Right atrium auricular region (tissue), 2 donors: ENCODE measurements around the gene OSBPL8. TPM values are rescaled to one million over a fixed set of nuclear protein-coding genes. Genes with fewer than 3 reads are reported as not detected.

Experiments used
- DNase-seq: peaks from one replicate; pipeline ENCODE4 v3.0.0-alpha.2; 2019; ENCODE audit warnings: low spot score
- H3K27ac ChIP-seq, 2 donors: fragments of 200-600 bp; sonication (generic); 1 replicate in 1 of 2; 2 replicates in 1 of 2; pipeline ENCODE4 v1.5.1; 2016 to 2019
- H3K27me3 ChIP-seq, 2 donors: fragments of 200-600 bp; sonication (generic); one replicate each; pipeline versions ENCODE4 v1.5.1 to v1.6.0; 2017 to 2019
- H3K36me3 ChIP-seq: fragments of 200-600 bp; sonication (generic); one replicate; pipeline ENCODE4 v1.5.1; 2016
- H3K4me1 ChIP-seq, 2 donors: fragments of 200-600 bp; sonication (generic); one replicate each; pipeline versions ENCODE4 v1.5.1 to v1.6.0; 2017 to 2019
- H3K4me3 ChIP-seq, 2 donors: fragments of 200-600 bp; sonication (generic); 1 replicate in 1 of 2; 2 replicates in 1 of 2; pipeline ENCODE4 v1.5.1; 2017 to 2019; ENCODE audit warnings: mild to moderate bottlenecking in 1 of 2, moderate library complexity in 1 of 2
- H3K9me3 ChIP-seq, 2 donors: fragments of 200-600 bp; sonication (generic); one replicate each; pipeline ENCODE4 v1.5.1; 2019
- total RNA-seq, 2 donors: library from RNA; depleted of rRNA; stranded (reverse); fragments of >200 nt; gene quantifications; one replicate each; pipeline ENCODE4 v1.1.0, GENCODE V29; 2016
- TF ChIP-seq, protein P1 (sequence below), 2 donors: fragments of 200-600 bp; sonication (generic); IDR thresholded peaks; one replicate each; pipeline ENCODE4 v1.5.1; 2019; ENCODE audit warnings: antibody characterized with exemption in 2 of 2

OSBPL8 gene
- total RNA-seq, 2 donors from 2014 or later = 19.7 to 23.7 TPM

DNA sequence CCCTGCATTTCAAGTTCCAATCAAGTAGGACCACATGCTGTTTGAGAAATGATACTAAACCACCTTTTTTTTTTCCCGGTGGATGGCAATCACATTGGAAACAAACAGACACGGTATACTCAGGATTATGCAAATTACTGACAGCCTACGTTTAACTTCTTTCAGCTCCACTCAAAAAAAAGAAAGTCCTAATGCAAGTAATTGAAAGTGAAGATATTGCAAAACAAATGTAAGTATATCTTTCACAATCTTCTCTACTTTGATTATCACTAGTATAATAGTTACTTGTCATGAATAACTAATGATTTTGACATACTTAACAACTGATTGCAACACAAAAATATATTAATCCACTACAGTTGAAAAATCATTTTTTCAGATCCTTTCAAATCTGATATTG lies 2.6 kb upstream of the OSBPL8 start:
- Histone ChIP-seq H3K4me3 (no peak overlapping the region), H3K27me3 (no peaks in the 10 kb centered on the region), H3K27ac (no peak overlapping the region), H3K36me3 (no peaks in the 10 kb centered on the region), H3K4me1 (peaks cover 0 to 14% of the 10 kb centered on the region in 2 donors), H3K9me3 (no peaks in the 10 kb centered on the region)
- TF ChIP-seq, protein P1, sequence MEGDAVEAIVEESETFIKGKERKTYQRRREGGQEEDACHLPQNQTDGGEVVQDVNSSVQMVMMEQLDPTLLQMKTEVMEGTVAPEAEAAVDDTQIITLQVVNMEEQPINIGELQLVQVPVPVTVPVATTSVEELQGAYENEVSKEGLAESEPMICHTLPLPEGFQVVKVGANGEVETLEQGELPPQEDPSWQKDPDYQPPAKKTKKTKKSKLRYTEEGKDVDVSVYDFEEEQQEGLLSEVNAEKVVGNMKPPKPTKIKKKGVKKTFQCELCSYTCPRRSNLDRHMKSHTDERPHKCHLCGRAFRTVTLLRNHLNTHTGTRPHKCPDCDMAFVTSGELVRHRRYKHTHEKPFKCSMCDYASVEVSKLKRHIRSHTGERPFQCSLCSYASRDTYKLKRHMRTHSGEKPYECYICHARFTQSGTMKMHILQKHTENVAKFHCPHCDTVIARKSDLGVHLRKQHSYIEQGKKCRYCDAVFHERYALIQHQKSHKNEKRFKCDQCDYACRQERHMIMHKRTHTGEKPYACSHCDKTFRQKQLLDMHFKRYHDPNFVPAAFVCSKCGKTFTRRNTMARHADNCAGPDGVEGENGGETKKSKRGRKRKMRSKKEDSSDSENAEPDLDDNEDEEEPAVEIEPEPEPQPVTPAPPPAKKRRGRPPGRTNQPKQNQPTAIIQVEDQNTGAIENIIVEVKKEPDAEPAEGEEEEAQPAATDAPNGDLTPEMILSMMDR (IDR thresholded peaks at IDR 0.05) = no peak
- no peak for DNase-seq

DNA sequence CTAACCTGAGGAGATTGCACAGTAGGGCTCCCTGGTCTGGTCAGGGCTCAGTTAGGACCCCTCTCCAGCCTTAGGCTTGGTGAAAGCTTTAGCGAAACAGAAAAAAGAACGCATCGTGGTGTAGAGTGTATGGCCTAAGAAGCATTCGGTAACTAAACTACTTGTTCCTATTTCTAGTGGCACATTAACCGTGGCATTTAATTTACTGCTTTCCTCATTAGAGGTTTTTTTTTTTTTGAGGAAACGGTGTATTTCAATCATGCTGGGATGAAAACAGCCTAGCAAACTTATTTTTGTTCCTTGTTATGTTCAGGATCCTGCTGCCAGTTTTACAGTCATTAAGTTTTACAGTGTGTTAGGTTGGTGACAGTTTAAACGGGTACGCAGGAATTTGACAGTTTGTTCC lies 518 bp upstream of the OSBPL8 start:
- TF ChIP-seq, protein P1 (IDR thresholded peaks at IDR 0.05) = no peak
- no peaks in the 10 kb centered on the region for H3K9me3 ChIP-seq
- no peak for DNase-seq
- H3K36me3 ChIP-seq = no peaks in the 10 kb centered on the region
- H3K27ac ChIP-seq = peak overlapping the region; percentile 91 to 97
- H3K27me3 ChIP-seq = no peaks in the 10 kb centered on the region
- H3K4me3 ChIP-seq = peak overlapping the region; percentile 82 to 93
- peaks cover 0 to 19% of the 10 kb centered on the region in 2 donors for H3K4me1 ChIP-seq

DNA sequence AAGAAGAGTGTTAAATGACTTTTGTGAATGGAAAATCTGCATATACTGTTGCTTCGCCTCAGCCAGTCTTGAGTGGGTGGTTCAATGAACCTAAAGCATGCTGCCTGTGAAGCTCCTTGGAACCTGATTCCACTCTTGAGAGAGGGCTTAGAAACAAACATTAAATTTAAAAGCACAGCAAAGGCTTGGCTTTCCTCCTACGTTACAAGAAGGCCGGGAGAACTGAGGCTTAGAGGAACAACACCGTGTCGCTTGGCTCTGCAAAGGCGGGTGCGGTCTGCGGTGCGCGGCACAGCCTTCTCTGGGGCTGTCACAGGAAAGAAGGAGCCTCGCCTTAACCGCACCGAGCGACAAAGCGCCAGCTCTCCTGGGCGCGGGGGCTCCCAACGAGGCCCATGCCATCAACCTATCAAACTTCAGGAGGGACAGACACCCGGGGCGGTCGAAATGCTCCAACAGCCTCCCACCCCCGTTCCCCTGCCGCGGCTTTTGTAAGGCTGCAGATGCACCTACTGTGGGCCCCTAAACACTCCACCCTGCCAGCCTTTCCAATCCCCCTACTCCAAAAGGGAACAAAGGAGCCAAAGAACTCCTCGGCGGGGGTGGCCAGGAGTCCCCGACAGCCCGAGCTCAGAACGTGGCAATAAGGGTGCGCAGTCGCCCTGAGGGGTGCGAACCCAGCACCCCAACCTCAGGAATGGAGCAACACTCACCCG lies 729 bp downstream of the OSBPL8 start:
- H3K27ac ChIP-seq = peak overlapping the region; percentile 91 to 97
- no peaks in the 10 kb centered on the region for H3K36me3 ChIP-seq
- peak; percentile 64 for DNase-seq
- TF ChIP-seq, protein P1 (IDR thresholded peaks at IDR 0.05) = no peak
- H3K4me3 ChIP-seq = peak overlapping the region; percentile 82 to 93
- H3K27me3 ChIP-seq = no peaks in the 10 kb centered on the region
- peaks cover 0 to 27% of the 10 kb centered on the region in 2 donors for H3K4me1 ChIP-seq
- H3K9me3 ChIP-seq = no peaks in the 10 kb centered on the region

DNA sequence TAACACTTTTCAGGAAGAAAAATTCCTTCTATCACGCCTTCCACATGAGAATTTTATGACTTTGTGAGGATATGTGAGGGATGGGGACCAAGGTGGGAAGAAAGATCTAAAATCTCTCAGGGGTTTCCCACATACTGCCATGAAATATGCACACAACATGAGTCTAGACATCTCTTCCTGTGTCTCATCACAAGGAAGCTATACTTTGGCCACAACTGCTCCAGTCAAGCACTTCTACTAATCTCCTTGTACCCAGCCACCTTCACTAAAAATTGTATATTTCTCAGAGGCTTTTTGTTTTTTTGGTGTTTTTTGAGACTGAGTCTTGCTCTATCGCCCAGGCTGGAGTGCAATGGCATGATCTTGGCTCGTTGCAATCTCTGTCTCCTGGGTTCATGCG lies 3.2 kb downstream of the OSBPL8 start:
- Histone ChIP-seq H3K27ac (no peak overlapping the region), H3K9me3 (no peaks in the 10 kb centered on the region), H3K4me3 (no peak overlapping the region)

DNA sequence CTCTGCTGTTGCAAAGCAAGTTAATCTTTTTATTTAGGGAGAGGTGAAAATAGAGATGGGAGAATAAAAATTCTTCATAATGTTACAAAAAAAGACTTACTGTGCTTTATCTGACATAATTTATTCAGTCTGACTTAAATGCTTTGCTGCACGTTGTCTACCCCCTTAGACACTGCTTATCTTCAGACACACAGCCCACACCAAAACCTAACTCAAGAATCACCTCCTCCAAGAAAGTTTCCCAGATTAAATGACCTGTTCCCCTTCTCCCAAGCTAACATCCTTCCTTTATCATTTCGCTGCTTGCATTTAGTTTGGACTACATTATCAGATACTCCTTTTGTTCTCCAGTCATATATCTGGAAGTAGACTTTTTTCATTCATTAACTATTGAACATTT lies 3.8 kb downstream of the OSBPL8 start:
- TF ChIP-seq, protein P1 (IDR thresholded peaks at IDR 0.05) = no peak
- Histone ChIP-seq H3K9me3 (no peaks in the 10 kb centered on the region), H3K27me3 (no peaks in the 10 kb centered on the region), H3K4me1 (peaks cover 0 to 37% of the 10 kb centered on the region in 2 donors), H3K27ac (no peak overlapping the region), H3K4me3 (no peak overlapping the region), H3K36me3 (no peaks in the 10 kb centered on the region)
- no peak for DNase-seq

More for the DNA sequence above, 3.2 kb downstream of the OSBPL8 start:
- H3K4me1 ChIP-seq = peaks cover 0 to 37% of the 10 kb centered on the region in 2 donors
- H3K27me3 ChIP-seq = no peaks in the 10 kb centered on the region
- DNase-seq = no peak
- TF ChIP-seq, protein P1 (IDR thresholded peaks at IDR 0.05) = no peak
- no peaks in the 10 kb centered on the region for H3K36me3 ChIP-seq
